Activated CD4-positive, alpha-beta T cell treated with anti-CD3 and anti-CD28 coated beads for 36 hours (primary cell): ENCODE results near the gene STK26. TPM values are rescaled to one million over a fixed set of nuclear protein-coding genes. Genes with fewer than 3 reads are reported as not detected.
"Not testable (repeated sequence)": the region's sequence is repeated elsewhere in the genome, so short reads cannot be mapped to it uniquely, and the experiment has no call there.

Experiments used
- ATAC-seq: fragments of 200-7000 bp; cut with Tn5 transposase; one replicate; pipeline ENCODE4 v1.10.0; 2021; ENCODE audit warnings: mild to moderate bottlenecking, moderate library complexity
- CTCF ChIA-PET: fragments of 350-600 bp; sonication (Branson Sonifier 250); formaldehyde crosslinking; loops from one replicate; lab custom pipeline; 2021; ENCODE audit warnings: antibody characterized with exemption; lab: Charles Lee
- POLR2A ChIA-PET: fragments of 350-600 bp; sonication (Branson Sonifier 250); formaldehyde crosslinking; loops from one replicate; lab custom pipeline; 2021; ENCODE audit warnings: antibody characterized with exemption, inconsistent platforms; lab: Charles Lee
- DNase-seq: peaks from one replicate; pipeline ENCODE4 v3.0.0-alpha.2; 2020
- H3K27ac Mint-ChIP-seq: one replicate; pipeline ENCODE4 v1.8.0; 2021; ENCODE audit warnings: mixed read lengths
- H3K27me3 Mint-ChIP-seq: one replicate; pipeline ENCODE4 v1.8.0; 2021; ENCODE audit warnings: mixed read lengths
- H3K36me3 Mint-ChIP-seq: one replicate; pipeline ENCODE4 v1.8.0; 2021; ENCODE audit warnings: low read depth, mixed read lengths
- H3K4me1 Mint-ChIP-seq: one replicate; pipeline ENCODE4 v1.8.0; 2021; ENCODE audit warnings: mixed read lengths
- H3K4me3 Mint-ChIP-seq: one replicate; pipeline ENCODE4 v1.8.0; 2021; ENCODE audit warnings: mild to moderate bottlenecking, moderate library complexity, mixed read lengths
- H3K9me3 Mint-ChIP-seq: one replicate; pipeline ENCODE4 v1.8.0; 2021; ENCODE audit warnings: low read depth, mixed read lengths
- intact Hi-C, 2 experiments: fragments of 100-400 bp; cut with DNase I in 1 of 2; cut with micrococcal nuclease in 1 of 2; formaldehyde crosslinking; loops; one replicate each; pipeline versions ENCODE4 v1.14.2 to v1.15.1; 2022 to 2024; cut with DNase I, micrococcal nuclease
- total RNA-seq, 2 experiments: library from RNA; stranded (reverse); gene quantifications; one replicate each; pipeline ENCODE4 v1.2.3, GENCODE V29; 2021

STK26 gene
- total RNA-seq, 2 experiments from 2014 or later = 72.7 to 93.6 TPM

GRCh38 chrX:132037479-132037993 is 14.4 kb downstream of the STK26 start:
- CTCF ChIA-PET = interaction anchor here (1.1 kb wide), 1 partner anchor 11 kb away, joined by 4 read pairs; no protein-coding TSS in a partner anchor
- H3K4me1 Mint-ChIP-seq = peaks cover 64% of the 10 kb centered on the region

GRCh38 chrX:132040066-132040465 is 17.0 kb downstream of the STK26 start:
- H3K4me1 Mint-ChIP-seq = peaks cover 55% of the 10 kb centered on the region
- CTCF ChIA-PET = no interaction called here
- no peak for DNase-seq
- H3K36me3 Mint-ChIP-seq = peaks cover 8% of the 10 kb centered on the region
- intact Hi-C loops = no loop called here
- POLR2A ChIA-PET = no interaction called here
- ATAC-seq = no peak
- H3K9me3 Mint-ChIP-seq = no peaks in the 10 kb centered on the region
- H3K27me3 Mint-ChIP-seq = no peaks in the 10 kb centered on the region
- H3K4me3 Mint-ChIP-seq = no peak overlapping the region
- no peak overlapping the region for H3K27ac Mint-ChIP-seq

More at GRCh38 chrX:132037479-132037993, 14.4 kb downstream of the STK26 start:
- Mint-ChIP-seq H3K9me3 (no peaks in the 10 kb centered on the region), H3K36me3 (peaks cover 8% of the 10 kb centered on the region), H3K4me3 (no peak overlapping the region), H3K27ac (no peak overlapping the region), H3K27me3 (no peaks in the 10 kb centered on the region)
- POLR2A ChIA-PET = interaction anchor here (0.7 kb wide), 1 partner anchor 1950 kb away, joined by 6 read pairs; no protein-coding TSS in a partner anchor
- intact Hi-C loops = no loop called here
- DNase-seq (no peak), ATAC-seq (no peak)

GRCh38 chrX:132041015-132041414 is 17.9 kb downstream of the STK26 start:
- DNase-seq (no peak), ATAC-seq (no peak)
- Mint-ChIP-seq H3K4me3 (no peak overlapping the region), H3K27ac (peak overlapping the region; percentile 37), H3K27me3 (no peaks in the 10 kb centered on the region), H3K36me3 (peaks cover 8% of the 10 kb centered on the region), H3K4me1 (peaks cover 54% of the 10 kb centered on the region), H3K9me3 (no peaks in the 10 kb centered on the region)
- intact Hi-C loops = no loop called here
- CTCF ChIA-PET = no interaction called here
- POLR2A ChIA-PET = no interaction called here

GRCh38 chrX:132043977-132044376 is 20.9 kb downstream of the STK26 start:
- peaks cover 4% of the 10 kb centered on the region for H3K36me3 Mint-ChIP-seq
- ChIA-PET CTCF (no interaction called here), POLR2A (no interaction called here)

GRCh38 chrX:132044953-132045352 is 21.9 kb downstream of the STK26 start:
- peaks cover 3% of the 10 kb centered on the region for H3K36me3 Mint-ChIP-seq
- intact Hi-C loops = no loop called here
- H3K27ac Mint-ChIP-seq = no peak overlapping the region
- ChIA-PET CTCF (interaction anchor here (0.9 kb wide), 1 partner anchor 11 kb away, joined by 3 read pairs; no protein-coding TSS in a partner anchor), POLR2A (no interaction called here)
- H3K9me3 Mint-ChIP-seq = no peaks in the 10 kb centered on the region
- ATAC-seq (no peak), DNase-seq (no peak)
- no peak overlapping the region for H3K4me3 Mint-ChIP-seq
- H3K27me3 Mint-ChIP-seq = no peaks in the 10 kb centered on the region
- H3K4me1 Mint-ChIP-seq = peaks cover 51% of the 10 kb centered on the region

More at GRCh38 chrX:132043977-132044376, 20.9 kb downstream of the STK26 start:
- H3K27ac Mint-ChIP-seq = no peak overlapping the region
- intact Hi-C loops = no loop called here
- ATAC-seq (no peak), DNase-seq (no peak)
- no peak overlapping the region for H3K4me3 Mint-ChIP-seq
- no peaks in the 10 kb centered on the region for H3K27me3 Mint-ChIP-seq
- peaks cover 50% of the 10 kb centered on the region for H3K4me1 Mint-ChIP-seq
- no peaks in the 10 kb centered on the region for H3K9me3 Mint-ChIP-seq

GRCh38 chrX:132045456-132045855 is 22.4 kb downstream of the STK26 start:
- Mint-ChIP-seq H3K36me3 (peaks cover 5% of the 10 kb centered on the region), H3K27ac (no peak overlapping the region), H3K4me3 (no peak overlapping the region), H3K4me1 (peaks cover 48% of the 10 kb centered on the region), H3K27me3 (no peaks in the 10 kb centered on the region), H3K9me3 (no peaks in the 10 kb centered on the region)
- DNase-seq = no peak
- no peak for ATAC-seq
- CTCF ChIA-PET = interaction anchor here (0.7 to 0.9 kb wide), 2 partner anchors 10 to 15 kb away, joined by 3 to 5 read pairs; no protein-coding TSS in a partner anchor
- intact Hi-C loops = no loop called here
- POLR2A ChIA-PET = no interaction called here

- DNase-seq = no peak
- ChIA-PET POLR2A (no interaction called here), CTCF (no interaction called here)
- H3K4me3 Mint-ChIP-seq = no peak overlapping the region
- intact Hi-C loops = no loop called here
- no peak for ATAC-seq
- H3K27me3 Mint-ChIP-seq = no peaks in the 10 kb centered on the region
- peaks cover 1% of the 10 kb centered on the region for H3K9me3 Mint-ChIP-seq
- H3K36me3 Mint-ChIP-seq = peaks cover 9% of the 10 kb centered on the region
- no peak overlapping the region for H3K27ac Mint-ChIP-seq
- peaks cover 39% of the 10 kb centered on the region for H3K4me1 Mint-ChIP-seq
Observed at GRCh38 chrX:132046533-132046932, 23.4 kb downstream of the STK26 start.

- H3K4me1 Mint-ChIP-seq = peaks cover 29% of the 10 kb centered on the region
- H3K9me3 Mint-ChIP-seq, DNase-seq, H3K27me3 Mint-ChIP-seq, POLR2A ChIA-PET, CTCF ChIA-PET, H3K4me3 Mint-ChIP-seq, ATAC-seq, intact Hi-C loops, H3K27ac Mint-ChIP-seq: not testable (repeated sequence)
- H3K36me3 Mint-ChIP-seq = peaks cover 25% of the 10 kb centered on the region
Observed at GRCh38 chrX:132051778-132052177, 28.7 kb downstream of the STK26 start.

- no peak for ATAC-seq
- no peak overlapping the region for H3K4me3 Mint-ChIP-seq
- DNase-seq = no peak
- H3K27me3 Mint-ChIP-seq = no peaks in the 10 kb centered on the region
- H3K4me1 Mint-ChIP-seq = peaks cover 18% of the 10 kb centered on the region
- H3K9me3 Mint-ChIP-seq = no peaks in the 10 kb centered on the region
- peaks cover 20% of the 10 kb centered on the region for H3K36me3 Mint-ChIP-seq
- intact Hi-C loops = no loop called here
- POLR2A ChIA-PET = no interaction called here
- CTCF ChIA-PET = no interaction called here
- no peak overlapping the region for H3K27ac Mint-ChIP-seq
Observed at GRCh38 chrX:132058050-132058449, 34.9 kb downstream of the STK26 start.

- ATAC-seq = peak; percentile 71
- no peaks in the 10 kb centered on the region for H3K9me3 Mint-ChIP-seq
- intact Hi-C loops = no loop called here
- no peaks in the 10 kb centered on the region for H3K27me3 Mint-ChIP-seq
- DNase-seq = no peak
- H3K36me3 Mint-ChIP-seq = peaks cover 20% of the 10 kb centered on the region
- peaks cover 16% of the 10 kb centered on the region for H3K4me1 Mint-ChIP-seq
- POLR2A ChIA-PET = interaction anchor here (0.8 kb wide), 1 partner anchor 35 kb away, joined by 3 read pairs; no protein-coding TSS in a partner anchor
- H3K4me3 Mint-ChIP-seq = no peak overlapping the region
- CTCF ChIA-PET = no interaction called here
- H3K27ac Mint-ChIP-seq = peak overlapping the region; percentile 63
Observed at GRCh38 chrX:132058975-132059374, 35.9 kb downstream of the STK26 start.

- DNase-seq = no peak
- Mint-ChIP-seq H3K4me3 (no peak overlapping the region), H3K27ac (peak overlapping the region; percentile 63), H3K27me3 (no peaks in the 10 kb centered on the region), H3K4me1 (peaks cover 16% of the 10 kb centered on the region), H3K9me3 (no peaks in the 10 kb centered on the region), H3K36me3 (peaks cover 17% of the 10 kb centered on the region)
- intact Hi-C loops = no loop called here
- ChIA-PET POLR2A (no interaction called here), CTCF (interaction anchor here (0.7 to 1.1 kb wide), 2 partner anchors 14 to 19 kb away, joined by 3 to 5 read pairs; no protein-coding TSS in a partner anchor)
- no peak for ATAC-seq
Observed at GRCh38 chrX:132059973-132060540, 37.0 kb downstream of the STK26 start.

- DNase-seq (no peak), ATAC-seq (no peak)
- no peak overlapping the region for H3K27ac Mint-ChIP-seq
- H3K4me3 Mint-ChIP-seq = no peak overlapping the region
- POLR2A ChIA-PET = no interaction called here
- H3K9me3 Mint-ChIP-seq = no peaks in the 10 kb centered on the region
- CTCF ChIA-PET = interaction anchor here (1.3 to 1.9 kb wide), 2 partner anchors 209 to 222 kb away, joined by 4 to 5 read pairs; no protein-coding TSS in a partner anchor
- H3K27me3 Mint-ChIP-seq = no peaks in the 10 kb centered on the region
- H3K4me1 Mint-ChIP-seq = peaks cover 9% of the 10 kb centered on the region
- H3K36me3 Mint-ChIP-seq = peaks cover 2% of the 10 kb centered on the region
- intact Hi-C loops = no loop called here
Observed at GRCh38 chrX:132063334-132063733, 40.2 kb downstream of the STK26 start.
